Jurkat, Clone E6-1 (cell line): ENCODE results near the gene C1QC. TPM values are rescaled to one million over a fixed set of nuclear protein-coding genes. Genes with fewer than 3 reads are reported as not detected.

ENCODE experiments used
- DNase-seq: peaks from one replicate; pipeline ENCODE4 v3.0.0-alpha.2; 2011; ENCODE audit warnings: low read depth, low spot score
- H3K4me3 ChIP-seq: 2 replicates; pipeline ENCODE4 v1.5.1; 2011; ENCODE audit warnings: mild to moderate bottlenecking, low read length, control low read depth, moderate library complexity
- polyA plus RNA-seq: library from polyadenylated mRNA; unstranded; fragments of >200 nt; gene quantifications from one replicate; pipeline ENCODE4 v1.2.1, GENCODE V29; 2012; ENCODE audit warnings: missing spikeins; ENCODE audit not compliant: insufficient read length, insufficient read depth

The C1QC gene
- polyA plus RNA-seq = not detected

DNA sequence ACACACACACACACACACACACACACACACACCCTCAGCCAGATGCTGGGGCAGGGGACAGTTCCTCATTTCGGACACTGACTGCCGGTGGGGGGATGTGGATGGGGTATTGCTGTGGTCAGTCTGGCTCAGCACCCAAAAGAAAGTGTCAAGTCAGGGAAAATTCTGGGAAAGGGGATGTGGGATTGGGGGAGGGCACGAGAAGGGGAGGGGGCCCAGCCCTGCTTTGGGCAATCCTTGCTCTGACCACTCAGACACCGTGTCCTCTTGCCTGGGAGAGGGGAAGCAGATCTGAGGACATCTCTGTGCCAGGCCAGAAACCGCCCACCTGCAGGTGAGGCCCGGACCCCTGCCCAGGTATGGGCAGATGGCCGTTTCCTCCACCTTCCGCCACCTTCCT, at the start of gene C1QC:
C1QC (plus strand) TSS at position 253 of the 400 bp plus-strand sequence. CDS start 391 bp downstream, outside the sequence.
- no peak within 1 kb of the TSS for H3K4me3 ChIP-seq
- DNase-seq = no peak

DNA sequence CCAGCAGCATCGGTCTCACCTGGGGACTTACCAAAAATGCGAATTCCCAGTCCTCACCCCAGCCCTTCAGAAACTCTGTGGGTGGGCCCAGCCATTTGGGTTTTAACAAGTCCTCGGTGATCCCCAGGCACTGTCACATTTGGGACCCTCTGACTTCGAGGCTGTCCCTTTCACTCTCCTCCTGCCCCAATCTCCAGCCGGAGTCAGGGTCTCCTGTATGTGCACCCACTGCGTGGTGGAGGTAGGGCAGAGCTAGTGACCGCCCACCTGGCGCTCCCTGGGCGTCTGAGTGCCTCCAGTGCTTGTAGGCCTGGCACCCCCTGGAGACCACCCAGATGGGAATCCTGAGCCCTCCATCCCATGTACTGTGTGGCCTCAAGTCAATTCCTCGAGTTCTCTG, 49.0 kb upstream of the C1QC start:
- H3K4me3 ChIP-seq = no peak overlapping the region
- no peak for DNase-seq

DNA sequence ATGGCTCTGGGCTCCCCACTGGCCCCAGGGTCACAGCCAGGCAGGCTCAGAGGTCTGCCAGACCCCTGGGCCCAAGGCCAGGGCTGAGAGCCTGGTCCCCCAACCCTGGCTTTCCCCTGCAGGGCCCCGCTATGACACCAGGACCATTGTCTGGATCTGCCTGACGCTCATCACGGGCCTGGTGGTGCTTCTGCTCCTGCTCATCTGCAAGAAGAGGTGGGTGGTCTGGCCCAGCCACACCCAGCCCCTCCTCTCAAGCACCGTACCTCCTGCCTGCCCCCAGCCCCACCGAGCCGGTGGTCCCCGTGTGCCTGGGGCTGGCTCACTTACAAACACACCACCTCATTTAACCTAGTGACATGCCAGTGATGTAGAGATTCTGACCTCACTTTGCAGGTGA, 48.3 kb upstream of the C1QC start:
- no peak overlapping the region for H3K4me3 ChIP-seq
- DNase-seq = no peak

DNA sequence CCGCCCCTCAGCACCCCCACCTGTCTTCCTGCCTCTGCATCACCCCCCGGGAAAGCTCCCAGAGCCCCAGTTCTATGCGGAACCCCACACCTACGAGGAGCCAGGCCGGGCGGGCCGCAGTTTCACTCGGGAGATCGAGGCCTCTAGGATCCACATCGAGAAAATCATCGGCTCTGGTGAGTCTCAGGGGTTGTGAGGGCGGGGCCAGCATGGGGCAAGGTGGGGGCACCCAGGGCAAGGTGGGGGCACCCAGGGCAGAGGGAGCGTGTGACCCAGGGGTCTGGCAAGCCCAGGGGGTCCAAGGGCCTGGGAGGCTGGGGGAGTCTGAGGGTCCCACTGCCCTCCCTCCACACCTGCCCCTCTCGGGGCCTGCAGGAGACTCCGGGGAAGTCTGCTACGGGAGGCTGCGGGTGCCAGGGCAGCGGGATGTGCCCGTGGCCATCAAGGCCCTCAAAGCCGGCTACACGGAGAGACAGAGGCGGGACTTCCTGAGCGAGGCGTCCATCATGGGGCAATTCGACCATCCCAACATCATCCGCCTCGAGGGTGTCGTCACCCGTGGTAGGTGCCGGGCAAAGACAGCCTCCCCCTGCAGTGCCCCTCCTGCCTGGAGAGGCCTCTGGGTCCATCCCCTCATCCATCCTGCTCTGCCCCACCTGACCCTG, 46.0 kb upstream of the C1QC start:
- DNase-seq = no peak

DNA sequence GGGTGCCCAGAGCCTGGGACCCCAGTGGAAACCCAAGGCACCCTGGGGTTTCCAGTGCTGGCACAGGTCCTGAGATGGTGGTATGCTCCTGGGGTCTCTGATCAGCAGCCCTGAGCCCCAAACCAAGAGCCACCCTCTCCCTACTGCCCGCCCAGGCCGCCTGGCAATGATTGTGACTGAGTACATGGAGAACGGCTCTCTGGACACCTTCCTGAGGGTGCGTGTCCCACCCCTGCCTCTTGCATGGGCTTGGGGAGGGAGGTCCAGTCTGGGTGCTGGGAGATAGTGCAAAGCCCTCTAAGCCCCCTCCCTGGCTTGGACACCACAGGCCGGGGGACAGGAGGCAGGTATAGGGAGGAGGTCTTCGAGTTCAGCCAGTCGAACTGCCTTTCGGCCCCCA, 45.4 kb upstream of the C1QC start:
- DNase-seq = no peak
- H3K4me3 ChIP-seq = no peak overlapping the region

More for the DNA sequence above, 46.0 kb upstream of the C1QC start:
- no peak overlapping the region for H3K4me3 ChIP-seq

DNA sequence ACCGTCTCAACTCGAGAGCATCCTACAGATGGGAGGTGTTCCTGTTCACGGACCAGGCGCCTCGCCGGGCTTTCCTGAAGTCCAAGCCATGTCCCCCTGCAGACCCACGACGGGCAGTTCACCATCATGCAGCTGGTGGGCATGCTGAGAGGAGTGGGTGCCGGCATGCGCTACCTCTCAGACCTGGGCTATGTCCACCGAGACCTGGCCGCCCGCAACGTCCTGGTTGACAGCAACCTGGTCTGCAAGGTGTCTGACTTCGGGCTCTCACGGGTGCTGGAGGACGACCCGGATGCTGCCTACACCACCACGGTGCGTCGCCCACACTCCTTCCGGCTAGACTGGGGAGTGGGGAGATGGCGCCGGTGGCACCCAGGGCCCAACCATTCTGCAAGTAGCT, 44.7 kb upstream of the C1QC start:
- H3K4me3 ChIP-seq = no peak overlapping the region
- DNase-seq = no peak

DNA sequence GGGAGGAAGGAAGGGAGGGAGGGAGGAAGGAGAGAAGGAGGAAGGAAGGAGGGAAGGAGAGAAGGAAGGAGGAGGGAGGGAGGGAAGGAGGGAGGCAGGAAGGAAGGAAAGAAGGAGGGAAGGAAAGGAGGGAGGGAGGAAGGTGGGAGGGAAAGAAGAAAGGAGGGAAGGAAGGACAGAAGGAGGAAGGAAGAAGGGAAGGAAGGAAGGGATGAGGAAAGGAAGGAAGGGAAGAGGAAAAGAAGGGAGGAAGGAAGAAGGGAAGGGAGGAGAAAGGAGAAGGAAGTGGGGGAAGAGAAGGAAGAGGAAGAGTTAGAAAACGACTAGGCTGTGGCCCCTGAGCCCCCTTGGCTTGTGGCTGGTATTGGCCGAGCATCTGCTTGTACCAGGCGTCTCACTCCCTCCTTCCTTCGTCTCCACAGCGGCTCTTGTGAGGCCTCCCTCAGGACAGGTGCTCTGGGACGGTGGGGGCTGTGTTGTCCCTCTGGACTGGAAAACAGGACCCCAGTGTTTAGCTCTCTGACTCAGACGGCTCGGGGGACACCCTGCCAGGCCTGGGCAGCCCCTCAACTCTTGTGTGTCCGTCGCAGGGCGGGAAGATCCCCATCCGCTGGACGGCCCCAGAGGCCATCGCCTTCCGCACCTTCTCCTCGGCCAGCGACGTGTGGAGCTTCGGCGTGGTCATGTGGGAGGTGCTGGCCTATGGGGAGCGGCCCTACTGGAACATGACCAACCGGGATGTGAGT, 43.2 kb upstream of the C1QC start:
- DNase-seq = no peak

DNA sequence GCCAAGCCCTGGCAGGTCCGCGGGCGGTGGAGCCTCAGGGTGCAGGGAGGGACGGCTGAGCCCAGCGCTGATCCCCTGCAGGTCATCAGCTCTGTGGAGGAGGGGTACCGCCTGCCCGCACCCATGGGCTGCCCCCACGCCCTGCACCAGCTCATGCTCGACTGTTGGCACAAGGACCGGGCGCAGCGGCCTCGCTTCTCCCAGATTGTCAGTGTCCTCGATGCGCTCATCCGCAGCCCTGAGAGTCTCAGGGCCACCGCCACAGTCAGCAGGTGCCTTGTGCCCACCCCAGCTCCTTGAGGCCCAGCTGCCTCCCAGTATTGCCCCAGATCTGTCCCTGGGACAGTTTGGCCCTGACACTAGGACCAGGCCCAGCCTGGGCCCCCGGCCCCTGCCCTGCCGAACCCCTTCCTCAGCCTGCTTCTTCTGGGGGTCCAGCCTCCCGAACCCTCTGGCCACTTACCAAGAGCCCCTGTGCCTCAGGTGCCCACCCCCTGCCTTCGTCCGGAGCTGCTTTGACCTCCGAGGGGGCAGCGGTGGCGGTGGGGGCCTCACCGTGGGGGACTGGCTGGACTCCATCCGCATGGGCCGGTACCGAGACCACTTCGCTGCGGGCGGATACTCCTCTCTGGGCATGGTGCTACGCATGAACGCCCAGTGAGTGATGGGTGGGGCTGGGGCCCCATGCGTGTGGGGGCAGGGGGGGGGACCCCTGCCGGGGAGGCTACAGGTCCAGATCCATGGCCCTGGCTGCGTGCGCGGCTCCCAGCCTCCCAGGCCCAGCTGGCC, 42.4 kb upstream of the C1QC start:
- H3K4me3 ChIP-seq = no peak overlapping the region
- no peak for DNase-seq

More for the DNA sequence above, 43.2 kb upstream of the C1QC start:
- no peak overlapping the region for H3K4me3 ChIP-seq

DNA sequence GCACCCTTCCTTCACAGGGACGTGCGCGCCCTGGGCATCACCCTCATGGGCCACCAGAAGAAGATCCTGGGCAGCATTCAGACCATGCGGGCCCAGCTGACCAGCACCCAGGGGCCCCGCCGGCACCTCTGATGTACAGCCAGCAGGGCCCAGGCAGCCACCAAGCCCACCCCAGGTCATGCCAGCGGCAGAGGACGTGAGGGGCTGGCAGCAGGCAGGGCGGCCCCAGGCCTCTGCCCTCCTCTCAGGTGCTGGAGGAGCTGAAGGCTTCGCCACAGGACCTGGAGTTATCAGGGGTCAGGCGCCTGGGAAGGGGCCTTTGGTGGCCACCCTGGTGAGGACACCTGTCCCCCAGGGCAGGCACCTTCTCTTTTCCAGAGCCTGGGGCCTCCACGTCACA, 41.8 kb upstream of the C1QC start:
- DNase-seq = no peak
- no peak overlapping the region for H3K4me3 ChIP-seq

DNA sequence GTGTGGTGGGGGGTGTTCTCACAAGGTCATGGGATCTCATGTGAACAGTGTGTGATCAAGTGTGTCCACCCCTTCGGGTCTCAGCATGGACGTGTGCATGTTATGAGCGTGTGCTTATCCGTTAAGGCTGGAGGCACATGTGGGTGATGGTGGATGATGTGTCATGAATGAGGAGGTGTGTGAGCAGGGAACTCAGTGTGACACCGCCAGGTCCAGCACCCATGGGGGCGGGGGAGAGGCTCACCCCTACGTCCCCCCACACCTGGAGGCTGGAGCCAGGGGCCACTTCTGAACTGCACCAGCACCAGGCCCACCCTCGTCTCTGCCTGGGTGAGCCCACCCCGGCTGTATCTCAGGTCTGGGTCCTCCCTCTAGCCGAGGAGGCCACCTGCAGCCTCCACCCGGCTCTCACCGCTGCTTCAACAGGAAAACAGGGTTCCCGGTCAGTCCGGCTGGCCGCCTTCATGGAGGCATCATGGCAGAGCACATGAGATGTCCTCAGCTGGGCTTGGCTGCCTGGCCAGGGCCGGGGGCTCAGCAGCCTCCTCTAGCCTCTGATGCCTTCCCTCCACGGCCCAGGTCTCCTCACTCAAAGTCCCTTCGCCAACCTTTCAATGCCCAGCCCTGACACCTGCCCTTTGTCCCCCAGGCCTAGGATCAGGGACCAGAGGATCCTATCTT, 41.2 kb upstream of the C1QC start:
- no peak for DNase-seq
- H3K4me3 ChIP-seq = no peak overlapping the region

DNA sequence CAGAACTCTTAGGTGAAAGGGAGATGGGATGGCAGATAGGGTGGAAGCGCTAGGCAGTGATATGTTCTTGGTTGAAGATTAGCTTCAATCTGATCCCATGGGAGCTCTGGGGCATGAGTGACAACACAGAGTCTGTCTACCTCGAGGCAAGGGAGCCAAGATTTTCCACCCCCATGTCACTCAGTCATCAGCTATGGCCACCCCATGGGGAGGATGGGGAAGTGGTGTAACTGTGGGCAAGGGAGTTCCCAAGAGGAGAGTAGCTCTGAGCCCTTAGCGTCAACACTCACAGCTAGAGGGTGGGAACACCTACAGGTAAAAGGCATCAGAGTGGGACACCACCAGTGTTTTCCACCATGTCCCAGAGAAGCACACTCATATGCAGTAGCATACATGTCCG, 37.3 kb upstream of the C1QC start:
- no peak overlapping the region for H3K4me3 ChIP-seq
- DNase-seq = no peak

DNA sequence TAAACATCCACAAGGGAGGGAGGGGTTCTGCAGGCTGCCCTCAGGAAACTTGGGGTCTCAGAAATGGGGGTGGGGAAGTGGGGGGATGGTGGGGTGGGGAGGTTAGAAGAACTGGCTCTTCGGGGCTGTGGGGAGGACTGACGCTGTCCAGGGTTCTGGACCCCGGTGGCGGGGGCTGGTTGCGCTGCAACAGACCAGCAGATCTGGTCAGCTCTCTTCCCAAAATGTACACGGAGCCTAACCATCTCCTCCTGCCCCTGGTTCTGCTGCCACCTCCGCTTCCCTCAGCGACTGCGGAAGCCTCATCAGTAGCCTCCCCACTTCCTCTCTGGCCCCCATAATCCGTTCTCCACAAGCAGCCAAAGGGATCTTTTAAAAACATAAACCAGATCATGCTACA, 36.3 kb upstream of the C1QC start:
- DNase-seq = no peak
- H3K4me3 ChIP-seq = no peak overlapping the region

DNA sequence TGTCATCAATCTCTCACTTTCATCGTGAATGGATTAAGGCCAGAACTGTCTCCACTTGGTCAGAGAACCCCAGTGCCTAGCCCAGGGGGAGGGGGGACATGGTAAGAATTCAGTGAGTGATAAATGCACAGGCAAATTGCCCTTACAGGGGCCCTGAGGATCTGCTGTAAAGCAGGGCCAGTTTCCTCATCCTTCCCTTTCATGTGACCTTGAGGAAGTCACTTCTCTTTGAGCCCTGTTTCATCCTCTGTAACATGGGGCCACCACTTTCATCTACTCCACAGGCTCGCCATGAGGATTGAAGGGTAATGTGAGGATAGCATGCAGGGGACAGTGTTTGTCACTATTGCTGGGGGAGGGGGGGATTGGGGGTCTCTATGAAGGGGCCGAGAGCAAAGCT, 35.1 kb upstream of the C1QC start:
- no peak for DNase-seq
- H3K4me3 ChIP-seq = no peak overlapping the region

DNA sequence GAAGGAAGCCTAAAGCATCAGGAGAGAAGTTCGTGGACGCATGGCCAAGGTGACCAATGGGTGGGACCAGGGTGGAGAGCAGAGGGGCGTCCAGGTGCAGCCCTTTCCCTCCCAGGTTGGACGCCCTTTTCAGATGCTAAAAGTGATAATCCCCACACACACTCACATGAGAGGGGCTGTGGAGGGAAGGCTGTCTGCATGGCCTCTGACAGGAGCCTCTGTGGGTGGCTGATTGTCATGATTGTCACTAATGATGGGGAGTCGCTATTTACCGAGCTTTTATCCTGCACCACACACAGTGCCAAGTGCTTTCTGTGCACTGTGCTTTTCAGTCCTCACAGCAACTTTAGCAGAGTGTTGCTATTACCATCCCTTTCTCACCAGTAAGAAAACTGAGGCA, 34.1 kb upstream of the C1QC start:
- DNase-seq = no peak
- no peak overlapping the region for H3K4me3 ChIP-seq

DNA sequence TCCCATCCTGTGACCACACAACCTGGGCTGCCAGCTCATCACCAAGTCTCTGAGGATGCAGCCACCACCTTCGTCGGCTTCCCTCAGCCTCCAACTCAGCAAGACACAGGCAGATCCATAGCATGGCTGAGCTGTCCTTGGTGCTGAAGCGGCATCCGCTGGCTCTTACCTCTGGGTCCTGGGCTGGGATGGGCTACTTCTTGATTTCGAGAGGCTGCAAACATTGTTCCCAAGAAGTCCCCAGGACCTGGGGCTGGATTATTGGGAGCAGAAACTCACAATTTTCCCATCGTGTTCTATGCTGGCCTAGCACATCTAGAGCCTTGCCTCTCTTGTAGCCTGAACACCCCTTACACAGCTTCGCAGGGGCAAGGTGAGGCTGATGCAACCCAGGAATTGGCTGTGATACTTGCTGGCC, 31.9 kb upstream of the C1QC start:
- no peak overlapping the region for H3K4me3 ChIP-seq
- DNase-seq = peak; percentile 58

DNA sequence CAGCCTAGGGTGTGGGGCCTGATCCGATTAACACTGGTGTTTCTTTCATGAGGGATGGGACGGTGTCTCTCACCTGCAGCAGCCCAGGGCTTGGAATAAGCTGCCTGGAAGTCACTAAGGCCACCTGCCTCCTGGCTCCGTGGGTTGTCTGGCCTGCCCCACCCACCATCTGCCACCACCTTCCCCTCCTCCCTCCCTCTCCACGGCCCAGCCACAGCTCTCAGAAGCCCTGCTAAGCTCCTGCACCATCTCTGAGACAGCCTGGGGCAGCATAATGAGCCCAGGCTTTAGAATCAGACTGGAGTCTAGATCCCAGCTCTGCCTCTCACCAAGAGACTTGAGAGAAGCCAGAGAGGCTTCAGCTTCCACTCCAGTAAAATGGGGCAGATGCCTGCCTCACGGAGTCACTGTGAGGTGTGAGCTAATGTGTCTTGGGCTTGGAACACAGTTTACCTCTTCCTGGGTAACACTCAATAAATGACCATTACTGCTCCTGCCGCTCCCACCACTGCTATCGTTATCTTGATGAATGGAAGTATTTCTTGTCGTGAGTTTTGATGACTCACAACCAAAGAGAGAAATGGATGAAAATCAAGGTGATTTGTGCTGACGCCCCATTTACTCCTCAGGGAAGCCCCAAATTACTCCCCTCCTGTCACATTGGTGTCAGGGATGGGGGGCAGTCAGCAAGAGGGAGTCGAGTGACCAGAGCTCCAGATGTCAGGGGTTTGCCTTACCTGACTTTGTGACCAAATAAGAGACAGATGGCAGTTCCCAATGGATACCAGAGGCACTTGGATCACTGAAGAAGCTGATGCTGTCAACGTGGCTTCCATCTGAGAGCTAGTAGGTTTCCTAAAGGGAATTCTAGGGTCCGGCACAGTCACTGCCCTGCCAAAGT, 30.5 kb upstream of the C1QC start:
- DNase-seq = no peak
- H3K4me3 ChIP-seq = no peak overlapping the region

DNA sequence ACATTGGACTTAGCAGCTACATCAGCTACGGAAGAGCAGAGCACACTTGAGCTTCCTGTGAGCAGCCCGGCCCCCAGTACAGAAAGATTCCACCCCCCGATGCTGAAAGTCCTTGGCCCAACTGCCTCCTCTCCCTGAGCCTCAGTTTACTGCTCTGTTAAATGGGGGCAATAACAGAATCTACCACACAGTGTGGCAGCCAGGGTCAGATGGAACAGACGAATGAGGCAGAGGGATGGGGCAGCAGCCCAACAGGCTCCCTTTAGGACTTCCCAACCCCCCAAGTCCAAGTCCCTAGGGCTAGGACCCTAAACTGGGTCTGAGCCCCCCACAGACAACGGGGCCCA, 29.9 kb upstream of the C1QC start:
- H3K4me3 ChIP-seq = no peak overlapping the region
- DNase-seq = no peak

DNA sequence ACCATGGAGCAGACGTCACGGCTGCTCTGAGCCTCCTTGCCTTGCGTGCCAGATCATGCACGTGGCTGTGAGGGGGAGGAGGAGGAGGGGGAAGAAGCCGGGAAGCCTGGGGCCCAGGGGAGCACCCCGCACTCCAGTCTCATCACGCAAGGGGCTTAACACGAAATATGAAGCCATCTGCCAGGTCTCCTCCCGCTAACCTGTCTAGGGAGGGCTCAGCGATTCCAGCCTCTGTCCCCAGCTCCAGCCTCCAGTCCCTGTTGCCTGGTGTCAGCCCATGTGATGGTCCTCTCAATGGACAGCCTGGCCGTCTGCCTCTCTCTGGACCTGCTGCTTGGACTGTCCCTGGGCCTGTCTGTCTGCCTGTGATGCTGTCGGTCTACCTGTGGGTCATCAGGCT, 29.5 kb upstream of the C1QC start:
- DNase-seq = no peak

DNA sequence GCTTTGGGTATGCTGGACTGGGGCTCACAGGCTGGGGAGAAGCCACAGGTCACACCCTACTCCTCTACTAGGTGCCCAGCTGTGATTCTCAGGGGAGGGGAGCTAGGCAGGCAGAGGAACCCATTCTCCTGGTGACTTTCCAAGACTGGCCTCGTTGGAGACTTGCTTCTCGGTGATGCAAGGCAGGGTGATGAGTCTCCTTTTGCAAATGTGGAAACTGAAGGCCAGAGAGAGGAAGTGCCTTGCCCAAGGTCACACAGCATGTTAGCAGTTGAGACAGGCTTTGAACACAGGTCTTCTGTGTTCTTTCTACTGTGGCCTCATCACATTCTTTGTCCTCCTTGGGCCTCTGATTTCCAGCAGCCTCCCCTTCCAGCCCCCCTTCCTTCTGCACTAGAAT, 27.5 kb upstream of the C1QC start:
- H3K4me3 ChIP-seq = no peak overlapping the region

More for the DNA sequence above, 29.5 kb upstream of the C1QC start:
- H3K4me3 ChIP-seq = no peak overlapping the region

More for the DNA sequence above, 27.5 kb upstream of the C1QC start:
- no peak for DNase-seq
